AG09319 (cell line): ENCODE data around the gene SAMD10.

Experiments
- DNase-seq: peaks from one replicate; pipeline ENCODE4 v3.0.0-alpha.2; 2010; ENCODE audit warnings: low read depth; ENCODE audit errors: extremely low read depth
- TF ChIP-seq, protein P1 (sequence below): IDR thresholded peaks from 2 replicates; pipeline ENCODE4 v1.5.1; 2011; ENCODE audit warnings: low read depth, mild to moderate bottlenecking, inconsistent platforms, low read length, moderate library complexity

The SAMD10 gene

GRCh38 chr20:63969838-63970713, 9.4 kb downstream of the SAMD10 start, which contains the start of gene ZNF512B:
Gene ZNF512B (minus strand): TSS chr20:63969930. CDS start chr20:63967950, 1,980 bp downstream.
- no peak for DNase-seq
- TF ChIP-seq, protein P1, sequence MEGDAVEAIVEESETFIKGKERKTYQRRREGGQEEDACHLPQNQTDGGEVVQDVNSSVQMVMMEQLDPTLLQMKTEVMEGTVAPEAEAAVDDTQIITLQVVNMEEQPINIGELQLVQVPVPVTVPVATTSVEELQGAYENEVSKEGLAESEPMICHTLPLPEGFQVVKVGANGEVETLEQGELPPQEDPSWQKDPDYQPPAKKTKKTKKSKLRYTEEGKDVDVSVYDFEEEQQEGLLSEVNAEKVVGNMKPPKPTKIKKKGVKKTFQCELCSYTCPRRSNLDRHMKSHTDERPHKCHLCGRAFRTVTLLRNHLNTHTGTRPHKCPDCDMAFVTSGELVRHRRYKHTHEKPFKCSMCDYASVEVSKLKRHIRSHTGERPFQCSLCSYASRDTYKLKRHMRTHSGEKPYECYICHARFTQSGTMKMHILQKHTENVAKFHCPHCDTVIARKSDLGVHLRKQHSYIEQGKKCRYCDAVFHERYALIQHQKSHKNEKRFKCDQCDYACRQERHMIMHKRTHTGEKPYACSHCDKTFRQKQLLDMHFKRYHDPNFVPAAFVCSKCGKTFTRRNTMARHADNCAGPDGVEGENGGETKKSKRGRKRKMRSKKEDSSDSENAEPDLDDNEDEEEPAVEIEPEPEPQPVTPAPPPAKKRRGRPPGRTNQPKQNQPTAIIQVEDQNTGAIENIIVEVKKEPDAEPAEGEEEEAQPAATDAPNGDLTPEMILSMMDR, result no peak

- no peak for DNase-seq
- TF ChIP-seq, protein P1, result no peak
Observed at GRCh38 chr20:63968928-63969760, 10.3 kb downstream of the SAMD10 start.

DNA sequence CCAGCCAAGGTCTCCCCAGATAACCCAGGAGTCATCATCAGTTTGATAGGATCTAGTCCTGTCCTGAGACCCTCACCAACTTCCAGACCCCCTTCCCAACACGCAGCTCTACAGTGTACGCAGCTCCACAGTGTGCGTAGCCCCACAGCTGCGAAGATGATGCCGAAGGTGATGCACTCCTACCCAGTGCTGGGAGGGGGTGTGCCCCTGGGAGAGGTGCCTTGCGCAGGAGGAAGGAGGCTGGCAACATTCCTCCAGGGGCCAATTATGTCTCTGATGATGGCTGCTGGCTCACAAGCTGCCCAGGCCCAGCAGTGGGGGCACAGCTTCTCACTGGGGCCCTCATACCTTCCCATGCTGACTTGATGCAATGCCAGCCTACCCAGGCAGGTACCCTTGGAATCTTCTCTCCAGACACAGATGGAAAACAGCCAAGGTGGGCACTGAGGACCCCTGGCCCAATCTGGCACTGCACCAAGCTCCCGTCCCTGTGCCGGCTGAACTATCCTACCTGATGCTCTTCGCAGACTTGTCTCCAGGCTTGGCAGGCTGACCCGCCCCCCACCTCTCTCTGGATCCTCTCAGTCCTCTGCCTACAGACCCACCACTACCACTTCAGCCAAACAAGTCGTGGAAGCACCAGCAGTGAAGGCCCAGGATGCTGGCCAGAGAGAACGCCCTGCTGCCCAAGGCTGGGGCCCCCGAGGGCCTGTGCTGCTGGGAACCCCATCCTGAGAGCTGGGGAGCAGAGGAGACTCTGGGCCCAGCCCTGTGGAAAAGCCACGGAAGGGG, 11.1 kb downstream of the SAMD10 start:
- no peak for DNase-seq
- TF ChIP-seq, protein P1, result no peak

GRCh38 chr20:63967330-63968135, 11.9 kb downstream of the SAMD10 start:
- TF ChIP-seq, protein P1, result no peak
- no peak for DNase-seq

GRCh38 chr20:63966944-63967322, 12.5 kb downstream of the SAMD10 start:
- no peak for DNase-seq
- TF ChIP-seq, protein P1, result no peak

DNA sequence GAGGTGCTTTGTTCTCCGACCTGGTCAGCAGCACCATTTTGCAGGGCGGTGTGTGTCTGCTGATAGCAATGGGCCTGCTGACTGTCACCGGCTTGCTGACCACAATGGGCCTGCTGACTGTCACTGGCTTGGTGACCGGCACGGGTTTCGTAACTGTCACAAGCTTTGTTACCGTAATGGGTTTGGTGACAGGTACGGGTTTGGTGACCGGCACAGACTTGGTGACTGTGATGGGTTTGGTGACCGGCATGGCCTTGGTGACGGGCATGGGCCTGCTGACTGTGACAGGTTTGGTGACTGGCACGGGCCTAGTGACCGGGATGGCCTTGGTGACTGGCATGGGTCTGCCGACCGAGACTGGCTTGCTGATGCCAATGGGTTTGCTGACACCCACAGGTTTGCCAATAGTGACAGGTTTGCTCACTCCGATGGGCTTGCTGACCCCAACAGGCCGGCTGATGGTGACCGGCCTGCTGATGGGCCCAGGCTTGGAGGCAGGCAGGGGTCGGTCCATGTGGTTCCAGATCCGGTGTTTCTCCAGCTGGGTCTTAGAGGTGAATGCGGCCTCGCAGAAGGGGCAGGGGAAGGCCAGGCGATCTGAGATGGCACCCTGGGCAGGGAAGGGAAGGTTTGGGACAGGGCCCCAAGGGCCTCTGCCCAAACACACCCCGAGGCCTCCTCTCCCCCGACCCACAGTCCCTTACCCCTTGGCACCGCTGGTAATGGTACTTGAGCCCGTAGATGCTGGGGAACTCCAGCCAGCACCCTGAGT, 13.1 kb downstream of the SAMD10 start:
- no peak for DNase-seq
- TF ChIP-seq, protein P1, result no peak
